ENCODE measurements around the gene PLD6.

PLD6 gene

GRCh38 chr17:17226451-17227265 is 20.5 kb upstream of the PLD6 start:
- no peak for DNase-seq

DNA sequence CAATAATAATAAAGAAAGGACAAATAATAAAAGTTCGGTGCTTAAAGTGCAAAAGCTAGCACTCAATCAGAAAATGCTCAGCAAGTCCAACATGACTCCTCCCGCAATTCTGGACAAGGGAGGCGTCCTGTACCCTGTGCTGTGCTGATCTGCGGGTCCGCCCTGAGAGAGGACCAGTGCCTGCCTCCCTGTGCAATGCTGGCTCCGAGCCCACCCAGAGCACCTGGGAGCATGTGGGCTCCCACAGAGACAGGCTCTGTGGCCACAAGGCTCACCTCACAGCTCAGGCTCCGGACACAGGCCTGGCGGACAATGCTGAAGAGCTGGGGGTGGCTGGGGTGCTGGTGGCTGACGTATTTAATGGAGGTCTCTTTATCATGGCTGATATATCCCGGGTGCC is 19.8 kb upstream of the PLD6 start:
- DNase-seq, result no peak

DNA sequence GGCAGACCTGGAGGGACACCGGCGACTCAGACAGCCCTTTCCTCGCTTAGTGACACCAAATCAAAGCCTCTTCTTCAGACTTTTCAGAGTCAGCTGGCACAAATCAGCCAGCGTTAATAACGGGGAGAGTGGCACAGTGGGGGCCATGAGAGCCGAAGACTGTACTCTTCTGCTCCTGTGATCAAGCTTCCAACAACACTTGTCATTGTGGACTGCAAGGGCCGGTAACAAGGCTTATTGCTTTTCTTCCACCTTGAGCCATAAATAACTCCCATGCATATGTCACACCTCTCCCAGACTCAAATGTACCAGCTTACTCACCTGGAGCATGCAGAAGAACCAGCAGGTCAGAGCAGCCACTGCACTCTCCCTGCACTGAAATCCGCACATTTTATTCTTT is 18.0 kb upstream of the PLD6 start:
- no peak for DNase-seq

DNA sequence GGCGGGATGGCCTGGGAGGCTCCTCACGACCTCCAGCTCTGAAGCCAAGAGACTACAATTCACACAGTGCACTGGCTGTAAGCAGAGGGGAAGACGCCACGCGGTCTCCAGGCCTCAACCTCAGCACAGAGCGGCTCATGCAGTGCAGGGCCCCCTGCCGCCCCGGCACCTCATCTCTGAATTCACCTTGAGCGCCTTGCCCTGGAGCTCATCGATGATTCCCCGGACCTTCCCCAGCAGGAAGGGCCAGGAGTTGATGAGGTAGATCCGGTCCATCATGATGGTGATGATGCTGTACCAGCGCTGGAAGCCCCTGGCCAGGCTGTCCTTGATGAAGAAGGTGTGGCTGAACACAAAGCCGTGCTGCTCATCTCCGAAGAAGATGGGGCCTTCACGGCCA is 17.6 kb upstream of the PLD6 start:
- DNase-seq, result no peak

- DNase-seq, result no peak
Observed at GRCh38 chr17:17221329-17221728, 15.2 kb upstream of the PLD6 start.

- DNase-seq, result no peak
Observed at GRCh38 chr17:17220529-17220928, 14.4 kb upstream of the PLD6 start.

GRCh38 chr17:17217995-17218394 is 11.9 kb upstream of the PLD6 start:
- no peak for DNase-seq

DNA sequence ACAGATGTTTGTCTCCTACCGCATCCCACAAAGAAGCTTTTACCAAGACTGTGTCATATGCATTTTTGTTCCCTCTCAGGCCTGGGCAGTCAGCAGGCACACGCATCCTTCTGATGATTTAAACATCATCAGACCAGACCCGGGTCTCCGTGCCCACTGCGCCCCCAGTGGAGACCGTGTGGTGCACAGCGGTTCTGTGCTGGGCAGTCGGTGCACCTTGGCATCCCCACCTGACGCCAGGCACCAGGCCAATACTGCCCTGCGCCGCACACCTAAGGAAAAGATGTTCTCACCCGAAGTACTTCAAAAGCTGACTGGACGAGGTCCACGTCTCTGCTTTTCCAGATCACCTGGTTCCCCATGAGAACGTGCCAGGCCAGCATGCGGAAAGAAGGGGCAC is 10.6 kb upstream of the PLD6 start:
- no peak for DNase-seq

GRCh38 chr17:17216236-17216635 is 10.1 kb upstream of the PLD6 start:
- DNase-seq, result no peak

DNA sequence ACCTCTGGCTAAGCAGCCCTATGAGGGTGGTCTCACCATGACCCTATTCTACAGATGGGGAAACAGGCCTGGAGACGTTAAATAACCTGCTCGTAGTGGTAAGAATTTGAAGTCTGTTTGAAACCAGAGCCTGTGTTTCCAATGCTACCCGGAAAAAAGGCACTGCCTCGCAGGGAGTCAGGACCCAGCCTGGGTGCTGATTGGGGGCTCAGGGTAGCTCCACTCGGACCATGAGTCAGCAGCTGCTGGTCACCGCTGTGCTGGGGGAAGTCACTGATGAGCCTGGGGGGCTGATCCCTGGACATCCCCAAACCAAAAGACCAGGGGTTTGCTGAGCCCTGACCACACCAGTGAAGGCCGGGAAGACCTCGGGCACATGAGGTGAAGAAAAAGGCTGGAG is 9.4 kb upstream of the PLD6 start:
- no peak for DNase-seq

- no peak for DNase-seq
Observed at GRCh38 chr17:17214646-17215436, 8.7 kb upstream of the PLD6 start.

GRCh38 chr17:17213775-17214174 is 7.6 kb upstream of the PLD6 start:
- DNase-seq, result no peak

- no peak for DNase-seq
Observed at GRCh38 chr17:17207998-17208397, 1.9 kb upstream of the PLD6 start.

- DNase-seq, result no peak
Observed at GRCh38 chr17:17206913-17207335, 791 bp upstream of the PLD6 start.

GRCh38 chr17:17205368-17206123 is 587 bp downstream of the PLD6 start:
- no peak for DNase-seq

- DNase-seq, result no peak
Observed at GRCh38 chr17:17204635-17205231, 1.4 kb downstream of the PLD6 start.

- no peak for DNase-seq
Observed at GRCh38 chr17:17204041-17204591, 2.0 kb downstream of the PLD6 start.

GRCh38 chr17:17203173-17203730 is 2.9 kb downstream of the PLD6 start:
- no peak for DNase-seq

DNA sequence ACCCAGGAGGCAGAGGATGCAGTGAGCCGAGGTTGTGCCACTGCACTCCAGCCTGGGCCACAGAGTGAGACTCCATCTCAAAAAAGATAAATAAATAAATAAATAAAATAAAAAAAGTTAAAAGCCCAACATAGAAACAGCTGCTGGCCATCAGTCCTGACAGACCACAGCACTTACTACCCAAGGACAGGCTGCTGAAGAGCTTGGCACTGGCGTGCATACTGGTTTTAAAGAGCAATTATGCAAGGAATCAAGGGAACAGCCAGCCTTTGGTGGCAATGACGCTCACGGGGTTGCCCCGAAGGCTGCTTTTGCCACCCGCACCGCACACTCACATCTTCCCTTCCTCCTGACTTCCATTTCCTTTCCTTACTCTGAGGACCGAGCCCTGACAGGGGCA is 4.2 kb downstream of the PLD6 start:
- DNase-seq, result no peak

DNA sequence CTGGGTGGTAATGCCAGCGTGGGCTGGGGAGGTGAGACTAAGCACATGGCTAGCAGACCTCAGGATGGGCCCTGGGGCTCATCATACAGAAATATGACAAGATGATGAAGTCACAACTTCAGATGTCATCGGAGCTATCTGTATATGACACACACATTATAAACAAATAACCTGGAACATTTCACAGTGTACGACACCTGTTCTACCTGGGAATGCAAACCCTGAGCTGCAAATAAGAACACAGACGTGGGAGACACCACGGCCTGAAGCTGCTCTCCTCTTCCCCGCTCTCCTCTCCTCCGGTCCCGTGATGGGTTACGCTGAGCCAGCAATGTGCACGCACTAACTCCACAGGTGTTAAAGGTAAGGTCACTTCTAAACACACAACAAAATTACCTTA is 4.9 kb downstream of the PLD6 start:
- DNase-seq, result no peak

- DNase-seq, result no peak
Observed at GRCh38 chr17:17200831-17201230, 5.3 kb downstream of the PLD6 start.

- no peak for DNase-seq
Observed at GRCh38 chr17:17200311-17200710, 5.8 kb downstream of the PLD6 start.

DNA sequence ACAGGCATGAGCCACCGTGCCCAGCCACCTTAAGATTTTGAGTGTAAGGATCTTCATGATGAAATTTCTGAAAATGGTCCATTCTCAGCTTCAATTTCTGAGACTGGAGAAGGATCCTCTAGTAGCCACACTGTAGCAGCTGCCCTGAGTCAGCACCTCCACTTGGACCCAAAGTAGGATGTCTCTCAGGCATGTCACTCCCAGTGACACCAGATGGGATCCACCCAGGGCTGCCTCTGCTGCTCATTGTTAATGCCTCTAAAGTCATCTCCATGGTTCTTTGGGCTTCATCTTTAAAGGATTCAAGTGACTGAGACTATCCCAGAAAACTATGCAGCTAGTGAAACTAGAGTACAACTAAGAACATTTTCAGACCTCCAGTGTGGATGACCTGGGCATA is 7.9 kb downstream of the PLD6 start:
- no peak for DNase-seq

All from NCI-H2029 (cell line).